Breast epithelium (tissue), 4 donors: ENCODE data around the gene TBX15. TPM values are rescaled to one million over a fixed set of nuclear protein-coding genes. Genes with fewer than 3 reads are reported as not detected.
A peak's percentile ranks its signal among the peaks of the same experiment; 100 is the strongest.

Source experiments
- DNase-seq, 2 donors: peaks; one replicate each; pipeline ENCODE4 v3.0.0-alpha.2; 2019; ENCODE audit warnings: low spot score in 2 of 2
- H3K27ac ChIP-seq, 2 donors: fragments of 200-600 bp; sonication (generic) in 1 of 2; one replicate each; pipeline ENCODE4 v1.5.1; 2016 to 2019; ENCODE audit warnings: mild to moderate bottlenecking in 1 of 2
- H3K27me3 ChIP-seq, 2 donors: fragments of 200-600 bp; sonication (generic) in 1 of 2; one replicate each; pipeline versions ENCODE4 v1.5.1 to v1.6.0; 2017 to 2019; ENCODE audit warnings: control low read depth in 1 of 2, mild to moderate bottlenecking in 1 of 2
- H3K36me3 ChIP-seq: fragments of 200-600 bp; one replicate; pipeline ENCODE4 v1.5.1; 2019
- H3K4me1 ChIP-seq, 2 donors: fragments of 200-600 bp; sonication (generic); one replicate each; pipeline ENCODE4 v1.5.1; 2016 to 2019; ENCODE audit warnings: control low read depth in 1 of 2
- H3K4me3 ChIP-seq, 3 donors: fragments of 200-600 bp; sonication (generic); 1 replicate in 2 of 3; 2 replicates in 1 of 3; pipeline ENCODE4 v1.5.1; 2016 to 2019; ENCODE audit warnings: mild to moderate bottlenecking in 3 of 3, moderate library complexity in 2 of 3
- H3K9me3 ChIP-seq, 2 donors: fragments of 200-600 bp; sonication (generic) in 1 of 2; one replicate each; pipeline ENCODE4 v1.5.1; 2016 to 2019; ENCODE audit warnings: control low read depth in 1 of 2
- CTCF ChIP-seq, 3 donors: fragments of 450-650 bp; IDR thresholded peaks; one replicate each; pipeline ENCODE4 v1.5.1; 2016 to 2017; ENCODE audit warnings: antibody characterized with exemption in 3 of 3, mild to moderate bottlenecking in 3 of 3, moderate library complexity in 3 of 3
- POLR2A ChIP-seq: fragments of 450-650 bp; IDR thresholded peaks from one replicate; pipeline ENCODE4 v1.6.1; 2016; ENCODE audit warnings: antibody characterized with exemption, mild to moderate bottlenecking, moderate library complexity
- POLR2AphosphoS5 ChIP-seq, 3 donors: sonication (generic); formaldehyde crosslinking; IDR thresholded peaks; one replicate each; pipeline ENCODE4 v1.6.1; 2017; ENCODE audit warnings: antibody characterized with exemption in 3 of 3
- intact Hi-C: fragments of 100-400 bp; cut with DNase I; formaldehyde crosslinking; loops from one replicate; pipeline ENCODE4 v1.15.1; 2023; ENCODE audit warnings: low total_unique reads
- total RNA-seq, 3 donors: library from RNA; depleted of rRNA; stranded (reverse); fragments of >200 nt; gene quantifications; one replicate each; pipeline ENCODE4 v1.1.0, GENCODE V29; 2016

The TBX15 gene
- total RNA-seq = 10 to 100 TPM in 2 of 3 donors, 1 to 10 TPM in 1; 5.9 to 60.0 (median 34.1) TPM

- Histone ChIP-seq H3K9me3 (no peaks in the 10 kb centered on the region), H3K36me3 (no peaks in the 10 kb centered on the region), H3K27ac (peak within 1 kb of the TSS; percentile 82 to 94), H3K4me3 (peak within 1 kb of the TSS; percentile 57 to 84 (median 63)), H3K27me3 (peaks cover 0 to 98% of the 10 kb centered on the region in 2 donors), H3K4me1 (peaks cover 0 to 6% of the 10 kb centered on the region in 2 donors)
- DNase-seq = no peak
- intact Hi-C loops = no loop called here
- no peak for TF ChIP-seq POLR2A
- TF ChIP-seq CTCF (IDR thresholded peaks at IDR 0.05) = no peak
- TF ChIP-seq POLR2AphosphoS5 (IDR thresholded peaks at IDR 0.05) = peak in 1 of 3 donors; percentile 66
Observed at GRCh38 chr1:118988186-118989005, at the start of gene TBX15. Gene TBX15, minus strand, starts transcription at chr1:118988343. Its CDS starts 548 bp downstream, at chr1:118987795.

- no peaks in the 10 kb centered on the region for H3K9me3 ChIP-seq
- intact Hi-C loops = no loop called here
- no peaks in the 10 kb centered on the region for H3K36me3 ChIP-seq
- TF ChIP-seq POLR2A (no peak), POLR2AphosphoS5 (IDR thresholded peaks at IDR 0.05) (no peak), CTCF (IDR thresholded peaks at IDR 0.05) (no peak)
- H3K4me1 ChIP-seq = no peaks in the 10 kb centered on the region
- H3K4me3 ChIP-seq = no peak overlapping the region
- no peak overlapping the region for H3K27ac ChIP-seq
- H3K27me3 ChIP-seq = no peaks in the 10 kb centered on the region
- no peak for DNase-seq
Observed at GRCh38 chr1:119034359-119034758, 46.2 kb upstream of the TBX15 start.

- Histone ChIP-seq H3K27ac (no peak overlapping the region), H3K36me3 (no peaks in the 10 kb centered on the region), H3K4me1 (no peaks in the 10 kb centered on the region), H3K27me3 (no peaks in the 10 kb centered on the region), H3K9me3 (no peaks in the 10 kb centered on the region), H3K4me3 (no peak overlapping the region)
- intact Hi-C loops = no loop called here
- TF ChIP-seq CTCF (IDR thresholded peaks at IDR 0.05) (no peak), POLR2AphosphoS5 (IDR thresholded peaks at IDR 0.05) (no peak), POLR2A (no peak)
- DNase-seq = no peak
Observed at GRCh38 chr1:119032986-119033385, 44.8 kb upstream of the TBX15 start.

- no peak for DNase-seq
- Histone ChIP-seq H3K4me1 (no peaks in the 10 kb centered on the region), H3K4me3 (no peak overlapping the region), H3K36me3 (no peaks in the 10 kb centered on the region), H3K9me3 (no peaks in the 10 kb centered on the region), H3K27ac (no peak overlapping the region), H3K27me3 (no peaks in the 10 kb centered on the region)
- TF ChIP-seq POLR2A = no peak
- TF ChIP-seq CTCF (IDR thresholded peaks at IDR 0.05) = no peak
- TF ChIP-seq POLR2AphosphoS5 (IDR thresholded peaks at IDR 0.05) = no peak
- intact Hi-C loops = no loop called here
Observed at GRCh38 chr1:119027759-119028158, 39.6 kb upstream of the TBX15 start.

GRCh38 chr1:119026956-119027355 is 38.8 kb upstream of the TBX15 start:
- no peak for DNase-seq
- Histone ChIP-seq H3K9me3 (no peaks in the 10 kb centered on the region), H3K4me3 (no peak overlapping the region), H3K27ac (no peak overlapping the region), H3K27me3 (no peaks in the 10 kb centered on the region), H3K36me3 (no peaks in the 10 kb centered on the region), H3K4me1 (no peaks in the 10 kb centered on the region)
- TF ChIP-seq CTCF (IDR thresholded peaks at IDR 0.05) (no peak), POLR2AphosphoS5 (IDR thresholded peaks at IDR 0.05) (no peak), POLR2A (no peak)
- intact Hi-C loops = no loop called here
